Activated CD4-positive, alpha-beta T cell treated with anti-CD3 and anti-CD28 coated beads for 4 hours (primary cell): ENCODE data around the gene C5orf22.
"Not testable (repeated sequence)": the region's sequence is repeated elsewhere in the genome, so short reads cannot be mapped to it uniquely, and the experiment has no call there.

Experiments
- DNase-seq, 2 donors: peaks; one replicate each; pipeline ENCODE4 v3.0.0-alpha.2; 2020

Gene C5orf22

DNA sequence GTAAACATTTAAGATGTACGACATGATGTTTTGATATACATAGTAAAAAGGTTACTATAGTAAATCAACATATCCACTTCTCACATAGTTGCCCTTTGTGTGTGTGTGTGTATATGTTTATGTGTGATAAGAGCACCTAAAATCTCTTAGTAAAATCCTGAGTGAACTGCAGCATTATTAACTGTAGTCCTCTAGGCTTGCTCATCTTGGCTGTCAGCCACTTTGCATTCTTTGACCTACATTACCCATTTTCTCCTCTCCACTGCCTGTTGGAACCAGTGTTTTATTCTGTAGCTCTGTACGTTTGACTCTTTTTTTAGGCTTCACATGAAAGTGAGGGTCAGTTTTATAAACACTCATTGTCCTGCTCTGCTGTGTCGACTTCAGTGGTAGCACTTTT is 24.4 kb downstream of the C5orf22 start:
- no peak for DNase-seq

DNA sequence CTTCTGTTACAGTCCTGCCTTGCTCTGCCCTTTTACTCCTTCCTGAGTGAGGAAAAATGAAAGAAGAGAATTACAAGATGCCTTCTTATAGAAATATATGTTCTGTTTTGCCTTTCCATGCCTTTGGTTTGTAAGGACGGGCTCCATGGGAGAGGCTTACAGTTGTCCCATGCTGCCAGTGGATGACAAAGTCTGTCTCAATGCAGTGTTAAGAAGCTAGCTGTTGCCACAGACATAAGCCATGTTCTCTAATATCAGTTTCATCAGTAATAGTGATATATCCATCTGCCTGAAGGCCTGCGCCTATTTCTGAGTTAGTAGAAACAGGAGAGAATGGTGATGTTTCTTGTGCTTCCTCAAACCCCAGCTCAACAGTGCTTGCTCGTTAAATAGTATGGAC is 27.8 kb downstream of the C5orf22 start:
- no peak for DNase-seq

DNA sequence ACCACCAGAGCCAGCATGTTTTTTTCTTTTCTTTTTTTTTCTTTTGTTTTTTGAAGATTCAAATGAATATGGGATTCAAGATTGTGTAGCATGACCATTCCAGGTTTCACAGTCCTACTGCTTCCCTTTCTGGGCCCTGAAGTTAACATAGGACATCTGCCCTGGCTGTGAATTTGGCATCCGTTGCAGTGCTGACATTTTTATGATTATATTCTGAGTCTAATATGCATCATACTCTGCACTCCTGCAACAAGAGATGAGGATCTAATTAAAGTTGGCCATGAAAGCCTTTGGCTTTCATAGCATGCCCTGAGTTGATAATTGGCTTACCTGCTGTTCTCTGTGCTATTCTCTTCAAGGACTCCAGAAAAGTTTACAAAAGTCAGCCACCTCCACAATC is 29.8 kb downstream of the C5orf22 start:
- no peak for DNase-seq

DNA sequence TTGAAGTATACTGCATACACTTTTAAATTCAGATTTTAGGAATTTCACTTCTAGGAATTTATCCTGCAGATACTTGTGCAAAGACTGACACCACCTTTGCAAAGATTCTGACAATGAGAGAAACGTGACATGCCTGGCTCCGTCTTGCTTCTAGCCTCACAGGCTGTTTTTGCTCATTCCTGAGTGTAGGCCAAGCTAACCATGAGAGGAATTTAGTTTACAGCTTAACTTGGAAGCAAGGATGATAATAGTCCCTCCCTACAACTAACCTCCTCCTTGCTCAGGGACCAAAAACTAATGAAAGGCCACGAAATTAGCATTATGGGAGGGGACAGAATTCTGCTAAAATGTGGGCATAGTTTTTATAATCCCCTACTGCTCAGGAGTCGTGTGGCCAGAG is 31.1 kb downstream of the C5orf22 start:
- DNase-seq = no peak

DNA sequence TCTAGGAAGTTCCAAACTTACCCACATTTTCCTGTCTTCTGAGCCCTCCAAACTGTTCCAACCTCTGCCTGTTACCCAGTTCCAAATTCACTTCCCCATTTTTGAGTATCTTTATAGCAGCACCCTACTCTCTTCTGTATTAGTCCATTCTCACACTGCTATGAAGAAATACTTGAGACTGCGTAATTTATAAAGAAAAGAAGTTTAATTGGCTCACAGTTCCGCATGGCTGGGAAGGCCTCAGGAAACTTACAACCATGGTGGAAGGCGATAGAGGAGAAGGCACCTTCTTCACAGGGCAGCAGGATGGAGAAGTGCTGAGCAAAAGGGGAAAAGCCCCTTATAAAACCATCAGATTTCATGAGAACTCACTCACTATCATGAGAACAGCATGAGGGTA is 34.3 kb downstream of the C5orf22 start:
- not testable (repeated sequence) for DNase-seq

DNA sequence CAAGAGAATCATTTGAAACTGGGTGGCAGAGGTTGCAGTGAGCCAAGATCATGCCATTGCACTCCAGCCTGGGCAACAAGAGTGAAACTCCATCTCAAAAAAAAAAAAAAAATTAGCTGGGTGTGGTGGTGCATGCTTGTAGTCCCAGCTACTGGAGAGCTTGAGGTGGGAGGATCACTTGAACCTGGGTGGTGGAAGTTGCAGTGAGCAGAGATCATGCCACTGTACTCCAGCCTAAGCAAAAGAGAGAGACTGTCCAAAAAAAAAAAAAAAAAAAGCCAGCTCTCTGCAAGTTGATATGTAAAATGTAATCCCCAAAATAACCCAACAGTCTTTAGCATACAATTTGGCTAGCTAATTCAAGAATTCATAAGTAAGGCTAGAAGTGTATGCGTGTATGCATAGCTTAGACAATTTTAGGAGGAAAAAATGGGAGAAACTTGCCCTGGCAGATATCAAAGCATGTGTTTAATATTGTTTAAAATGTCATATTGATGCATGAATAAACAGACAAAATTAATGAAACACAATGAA is 36.3 kb downstream of the C5orf22 start:
- DNase-seq = no peak

DNA sequence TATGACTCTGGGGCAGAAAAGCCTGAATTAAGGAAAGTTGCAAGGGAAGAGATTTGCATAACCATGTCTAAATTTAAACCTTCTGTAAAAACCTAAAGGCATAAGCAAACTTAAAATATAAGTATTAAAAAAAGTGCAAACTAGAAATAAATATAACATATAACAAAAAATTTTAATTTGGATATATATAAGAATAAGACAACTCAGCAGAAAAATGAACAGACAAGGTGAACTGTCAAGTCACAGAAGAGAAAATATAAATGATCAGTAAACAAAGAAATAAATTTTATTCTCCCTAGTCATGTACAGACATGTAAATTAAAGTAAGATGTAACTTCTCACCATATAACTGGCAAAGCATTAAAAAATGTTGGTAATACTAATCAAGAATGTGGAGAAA is 37.0 kb downstream of the C5orf22 start:
- no peak for DNase-seq

DNA sequence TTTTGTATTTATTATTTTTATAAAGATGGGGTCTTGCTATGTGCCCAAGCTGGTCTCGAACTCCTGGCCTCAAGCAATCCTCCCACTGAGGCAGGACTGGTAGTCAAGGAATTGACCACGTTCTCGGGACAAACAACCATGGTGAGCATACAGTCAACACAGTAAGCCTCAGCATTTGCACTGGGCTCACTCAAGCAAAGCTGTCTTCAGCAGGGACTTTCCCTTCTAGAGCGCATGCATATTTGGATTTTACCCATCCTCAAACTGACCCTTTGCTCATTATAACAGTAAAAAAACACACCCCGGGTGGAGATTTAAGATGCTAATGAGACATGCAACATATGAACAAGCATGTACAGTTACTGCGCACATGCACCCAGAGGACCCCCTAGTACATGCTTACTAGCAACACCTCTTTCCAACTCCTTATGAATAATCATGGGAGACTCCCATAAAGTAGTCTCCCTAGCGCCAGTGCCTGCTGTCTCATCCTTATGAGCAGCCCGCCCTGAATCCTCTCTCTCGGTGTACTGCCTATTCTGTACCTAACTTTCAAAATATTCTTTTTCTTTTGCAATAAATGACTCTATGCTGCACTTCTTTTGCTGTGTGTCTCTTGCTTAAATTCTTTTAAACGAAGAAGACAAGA is 41.5 kb downstream of the C5orf22 start:
- no peak for DNase-seq

DNA sequence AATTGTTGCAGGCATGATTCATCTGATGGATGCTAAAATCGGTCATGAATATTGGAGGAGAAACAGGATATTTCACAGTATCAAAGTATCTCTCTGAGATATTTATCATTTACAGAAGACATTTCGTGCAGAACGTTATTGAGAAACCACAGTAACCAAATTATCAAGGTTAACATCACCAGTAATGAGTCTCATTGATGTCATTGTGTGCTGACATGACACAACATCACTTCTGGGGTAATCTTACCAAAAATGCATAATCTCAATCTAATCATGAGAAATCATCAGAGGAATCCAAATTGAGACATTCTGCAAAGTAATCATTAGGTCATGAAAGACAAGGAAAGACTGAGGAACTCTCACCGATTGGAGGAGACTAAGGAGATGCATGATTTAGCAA is 42.7 kb downstream of the C5orf22 start:
- DNase-seq = no peak

DNA sequence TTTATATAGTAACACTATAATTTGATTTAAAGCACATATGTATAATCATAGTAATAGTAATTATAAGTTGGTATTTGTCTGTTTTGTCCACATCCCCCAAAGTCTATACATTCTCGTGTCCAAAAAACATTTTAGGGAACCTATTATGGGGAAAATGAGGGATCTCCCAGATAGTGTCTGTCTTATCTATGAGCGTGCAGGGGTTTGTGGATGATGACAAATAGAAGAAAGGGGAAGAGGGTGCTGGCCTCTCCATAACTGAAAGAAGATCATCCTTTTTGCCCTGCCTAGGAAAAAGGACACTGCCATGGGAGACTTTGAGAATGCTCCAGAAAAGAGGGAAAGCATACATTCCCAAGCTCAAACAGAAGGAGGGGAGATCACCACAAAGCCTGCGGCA is 45.3 kb downstream of the C5orf22 start:
- no peak for DNase-seq

DNA sequence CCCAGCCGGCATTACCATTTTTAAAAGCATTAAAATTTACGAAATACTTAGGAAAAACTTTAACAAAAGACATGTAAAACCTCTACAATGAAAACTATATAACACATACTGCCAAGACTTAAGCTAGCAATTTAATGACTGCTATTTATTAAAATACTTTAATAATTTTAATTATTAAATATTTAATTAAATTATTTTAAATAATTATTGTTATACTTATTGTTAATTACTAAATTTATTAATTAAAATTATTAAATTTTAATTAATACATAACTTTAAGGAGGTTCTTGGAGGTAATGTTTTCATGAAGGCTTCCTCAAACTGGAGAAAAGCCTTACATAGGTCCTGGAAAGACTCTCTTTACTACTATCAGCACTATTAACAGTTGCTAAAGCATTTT is 47.5 kb downstream of the C5orf22 start:
- DNase-seq = no peak

DNA sequence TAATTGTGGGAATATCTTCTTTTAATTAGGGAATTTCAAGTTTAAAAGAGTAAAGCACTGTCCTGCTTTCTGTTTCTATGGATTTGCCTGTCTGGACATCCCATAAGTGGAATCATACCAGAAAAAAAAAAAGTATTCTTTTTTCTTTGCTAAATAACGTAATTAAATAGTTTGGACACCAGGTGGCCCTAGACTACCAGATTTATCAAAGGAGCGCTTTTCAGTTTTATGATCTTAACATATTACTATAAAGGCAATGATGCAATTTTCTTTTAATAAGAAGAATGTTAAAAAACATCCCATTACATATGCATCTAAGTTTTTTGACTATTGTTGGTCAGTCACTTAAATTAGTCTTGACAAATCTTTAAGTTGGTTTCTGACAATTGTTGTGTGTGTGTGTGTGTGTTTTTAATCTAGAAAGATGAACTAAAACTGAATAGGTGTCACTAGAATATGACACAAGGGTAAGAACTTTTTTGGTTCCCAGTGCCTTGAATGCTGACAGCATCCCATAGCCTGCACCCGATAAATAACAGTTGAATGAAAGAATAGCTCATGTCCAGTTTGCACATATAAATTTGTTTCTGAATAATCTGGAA is 49.5 kb downstream of the C5orf22 start:
- peak; percentile 3 to 4 for DNase-seq

DNA sequence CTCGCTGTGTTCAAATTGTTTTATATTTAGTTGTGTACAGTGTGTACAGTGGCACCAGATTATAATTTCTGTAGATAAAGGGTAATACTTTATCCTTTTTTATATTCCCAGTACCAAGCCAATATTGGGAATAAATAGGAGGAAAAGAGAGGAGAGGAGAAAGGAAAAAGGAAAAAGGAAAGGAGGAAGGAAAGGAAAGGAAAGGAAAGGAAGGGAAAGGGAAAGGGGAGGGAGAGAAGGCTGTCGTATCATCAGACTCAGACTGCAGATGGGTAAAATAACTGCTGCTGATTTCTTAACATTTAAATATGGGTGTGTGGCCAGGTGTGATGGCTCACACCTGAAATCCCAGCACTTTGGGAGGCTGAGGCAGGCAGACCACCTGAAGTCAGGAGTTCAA is 51.0 kb downstream of the C5orf22 start:
- no peak for DNase-seq

DNA sequence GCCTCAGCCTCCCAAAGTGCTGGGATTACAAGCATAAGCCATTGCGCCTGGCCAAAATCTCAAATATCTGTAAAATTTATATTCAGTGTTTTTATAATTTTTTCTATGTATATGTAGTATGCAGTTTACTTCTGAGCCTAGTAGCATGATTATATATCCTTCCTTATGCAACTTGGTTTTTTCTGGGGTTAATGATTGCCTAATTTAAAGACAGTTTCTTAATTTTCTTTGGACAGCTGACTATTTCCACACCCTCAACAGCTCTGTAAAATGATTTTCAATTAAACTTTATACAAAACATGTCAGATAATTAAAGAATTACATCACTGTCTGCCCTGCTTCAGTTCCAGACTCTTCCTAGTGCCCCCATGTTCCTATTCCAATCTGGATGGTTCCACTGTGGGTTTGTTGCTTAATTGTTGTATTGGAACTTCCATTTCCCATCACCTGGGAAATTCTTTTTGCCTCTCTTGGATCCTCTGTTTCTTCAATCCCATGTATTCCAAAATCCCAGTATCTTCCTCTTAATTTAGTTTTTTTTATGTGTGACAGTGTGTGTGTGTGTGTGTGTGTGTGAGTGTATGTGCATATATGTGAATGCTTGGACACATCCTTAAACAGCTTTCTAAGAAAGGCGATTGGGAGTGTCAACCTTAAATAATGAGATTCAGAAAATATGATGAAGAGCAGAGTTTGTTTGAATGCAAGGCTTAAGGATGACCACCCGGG is 53.2 kb downstream of the C5orf22 start:
- no peak for DNase-seq

DNA sequence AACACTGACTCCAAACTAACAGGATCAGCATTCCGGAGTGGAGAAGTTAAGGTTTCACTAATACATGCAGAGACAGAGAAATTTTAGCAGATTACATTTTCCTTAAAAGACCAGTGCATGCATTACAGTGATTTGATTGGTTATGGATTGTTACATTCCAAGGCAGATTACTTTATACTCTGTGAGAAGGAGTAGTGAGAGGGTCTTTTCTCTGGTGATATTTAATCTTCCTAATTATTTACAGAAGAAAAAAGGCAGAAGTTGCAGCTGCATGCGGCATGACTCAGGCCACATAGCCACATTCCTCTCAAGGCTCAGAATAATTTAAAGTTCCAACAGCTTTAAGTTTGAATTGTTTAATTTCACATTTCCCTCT is 53.8 kb downstream of the C5orf22 start:
- DNase-seq = no peak

DNA sequence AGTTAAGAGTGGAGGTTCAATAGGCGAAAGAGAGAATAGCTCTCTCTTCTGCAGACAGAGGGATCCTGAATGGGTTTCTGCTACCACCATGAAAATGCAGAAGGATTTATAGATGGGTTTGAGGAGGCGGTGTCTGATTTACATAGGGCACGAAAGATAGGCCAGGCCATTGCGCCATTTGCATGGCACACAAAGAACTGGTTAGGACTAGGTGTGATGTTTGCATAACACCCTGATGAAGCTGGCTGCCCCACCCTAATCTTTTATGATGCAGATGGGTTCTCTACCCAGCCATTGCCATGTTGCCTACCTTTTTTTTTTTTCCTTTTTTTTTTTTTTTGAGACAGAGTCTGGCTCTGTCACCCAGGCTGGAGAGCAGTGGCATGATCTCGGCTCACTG is 55.4 kb downstream of the C5orf22 start:
- no peak for DNase-seq

DNA sequence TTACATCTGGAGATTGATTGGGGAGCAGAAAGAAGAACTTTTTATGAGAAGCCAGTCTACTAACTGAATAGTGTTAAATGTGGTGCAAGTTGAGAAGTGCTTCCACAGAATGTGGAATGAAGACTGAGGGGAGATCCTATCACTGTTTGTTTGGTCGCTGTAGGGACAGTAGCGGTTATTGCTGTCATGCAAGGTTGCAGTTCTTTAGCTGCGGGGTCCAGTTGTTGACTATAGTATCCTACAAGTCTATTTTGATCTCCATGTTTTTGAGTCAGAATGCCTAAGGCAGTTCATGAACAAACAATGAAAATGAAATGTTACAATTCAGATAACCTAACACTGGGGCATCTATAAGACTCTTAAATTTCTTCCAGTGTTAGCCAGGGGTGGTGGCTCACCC is 61.6 kb downstream of the C5orf22 start:
- no peak for DNase-seq

DNA sequence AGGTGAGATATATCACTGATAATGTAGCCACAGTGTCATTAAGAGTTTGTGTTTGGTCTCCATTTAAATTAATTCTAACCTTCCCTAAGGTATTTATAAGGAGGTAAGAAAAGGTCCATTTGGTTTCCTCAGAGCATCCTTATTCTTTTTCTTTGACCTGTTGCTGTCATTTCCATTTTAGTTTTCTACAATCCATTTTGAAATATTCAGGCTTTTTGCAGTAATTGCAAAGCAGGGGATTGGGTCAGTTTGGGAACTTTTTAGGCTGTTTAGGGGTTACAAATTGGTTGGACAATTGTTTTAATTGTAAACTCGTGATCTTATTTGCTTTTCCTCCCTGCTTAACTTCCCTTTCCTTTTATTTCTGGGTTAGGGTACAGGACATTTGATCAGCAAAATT is 64.3 kb downstream of the C5orf22 start:
- DNase-seq = no peak

DNA sequence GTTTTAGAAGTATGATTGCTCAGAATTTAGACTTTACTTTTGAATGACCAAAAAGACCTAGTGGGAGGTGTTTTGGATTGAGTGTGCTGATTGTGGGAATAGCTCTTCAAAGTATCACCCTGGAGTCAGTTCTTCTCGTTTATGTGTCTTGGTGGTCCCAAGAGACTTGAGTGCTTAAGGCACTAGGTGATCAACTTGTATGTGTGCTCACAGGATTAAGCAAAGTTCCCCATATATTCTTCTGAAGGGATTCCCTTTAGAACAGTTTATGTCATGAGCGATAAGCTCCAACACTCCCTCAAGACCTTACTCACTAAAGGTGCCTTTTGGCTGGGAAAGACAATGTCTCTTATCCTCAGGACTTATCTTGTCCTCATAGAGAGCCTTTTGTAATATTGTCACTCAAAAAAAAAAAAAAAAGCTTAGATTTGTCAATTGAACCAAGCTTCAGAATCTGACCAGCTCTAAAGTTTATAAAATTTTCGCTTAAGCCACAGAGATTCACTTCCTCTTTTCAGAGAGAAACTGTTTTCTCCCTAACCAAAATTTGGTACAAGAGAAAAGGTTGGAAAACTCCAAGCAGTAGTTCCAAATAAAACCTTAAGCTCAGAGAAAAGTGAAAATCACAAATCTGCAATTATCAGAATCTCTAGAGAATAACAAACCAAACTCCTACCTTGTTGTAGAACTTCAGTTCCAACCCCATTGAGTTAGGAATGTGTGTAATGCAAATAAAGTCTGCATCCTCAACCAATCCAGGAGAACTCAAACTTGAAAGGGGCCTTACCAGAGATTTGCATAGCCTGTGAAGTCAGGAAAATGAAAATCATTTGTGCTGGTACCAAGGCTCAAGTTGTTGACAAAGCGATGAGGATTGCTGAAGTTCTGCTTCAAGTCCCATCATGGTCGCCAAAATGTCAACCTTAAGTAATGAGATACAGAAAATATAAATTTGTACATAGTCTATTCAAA is 66.8 kb downstream of the C5orf22 start:
- DNase-seq = no peak

DNA sequence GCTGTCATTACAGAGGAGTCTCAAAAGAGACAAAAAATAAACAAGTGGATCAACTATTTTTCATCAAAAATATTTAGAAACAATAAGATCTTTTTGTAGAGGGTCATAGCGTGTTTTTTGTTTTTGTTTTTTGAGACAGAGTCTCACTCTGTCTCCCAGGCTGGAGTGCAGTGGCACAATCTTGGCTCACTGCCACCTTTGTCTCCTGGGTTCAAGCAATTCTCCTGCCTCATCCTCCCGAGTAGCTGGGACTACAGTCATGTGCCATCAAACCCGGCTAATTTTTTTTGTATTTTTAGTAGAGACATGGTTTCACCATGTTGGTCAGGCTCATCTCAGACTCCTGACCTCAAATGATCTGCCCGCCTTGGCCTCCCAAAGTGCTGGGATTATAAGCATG is 70.2 kb downstream of the C5orf22 start:
- not testable (repeated sequence) for DNase-seq

DNA sequence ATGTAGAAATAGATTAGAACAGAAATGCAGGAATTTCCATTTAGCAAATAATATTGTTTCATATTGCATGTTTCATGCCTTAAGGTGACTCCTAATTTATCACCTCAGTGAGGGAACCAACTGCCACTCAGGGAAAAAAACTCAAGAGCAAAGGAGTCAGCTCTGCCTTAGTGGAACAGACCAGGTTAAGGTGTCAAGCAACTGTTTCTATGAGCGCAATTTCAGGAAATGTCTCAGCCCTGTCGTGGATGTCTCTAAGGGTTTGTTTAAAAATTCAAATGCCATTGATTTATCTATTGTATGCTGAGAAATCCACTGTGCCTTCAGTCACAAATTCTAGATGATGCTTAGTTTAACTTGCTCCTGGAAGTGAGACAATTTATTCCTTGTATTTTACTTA is 72.1 kb downstream of the C5orf22 start:
- DNase-seq = no peak

DNA sequence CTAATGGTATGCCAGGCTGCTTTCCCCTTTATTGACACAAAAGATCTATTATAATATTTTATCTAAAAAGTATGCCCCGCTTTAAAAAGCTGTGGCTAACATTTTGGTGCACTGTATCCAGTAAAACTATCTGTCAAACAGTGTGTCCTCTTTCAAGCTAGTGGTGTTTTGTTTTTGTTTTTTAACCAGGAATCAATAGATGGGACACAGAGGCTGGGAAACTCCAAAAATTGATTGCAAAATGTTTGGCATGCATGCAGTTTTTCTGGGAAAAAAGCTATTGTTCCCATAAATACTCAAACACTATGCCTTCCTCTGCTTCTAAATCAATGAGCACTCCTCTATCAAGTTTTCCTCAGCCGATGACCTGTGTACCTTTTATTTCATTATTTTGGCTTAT is 72.5 kb downstream of the C5orf22 start:
- no peak for DNase-seq
